Natural killer cell (primary cell): ENCODE data around the gene NEDD9. TPM values are rescaled to one million over a fixed set of nuclear protein-coding genes. Genes with fewer than 3 reads are reported as not detected.

Experiments used
- ATAC-seq, 3 donors: fragments of 150-1000 bp in 2 of 3; fragments of 200-7000 bp in 1 of 3; cut with Tn5 transposase; 1 replicate in 1 of 3; 2 replicates in 2 of 3; pipeline ENCODE4 v1.10.0; 2021; ENCODE audit warnings: mild to moderate bottlenecking in 2 of 3, moderate library complexity in 2 of 3
- DNase-seq, 2 donors: peaks; one replicate each; pipeline versions ENCODE4 v3.0.0 to v3.0.0-alpha.2; 2013 to 2021; ENCODE audit warnings: mixed read lengths in 1 of 2
- H3K27ac ChIP-seq: one replicate; pipeline ENCODE4 v1.5.1; 2013; ENCODE audit warnings: mild to moderate bottlenecking, low read length
- H3K27me3 ChIP-seq: one replicate; pipeline ENCODE4 v1.6.1; 2013; ENCODE audit warnings: low read length; ENCODE audit not compliant: control insufficient read depth, insufficient read depth
- H3K36me3 ChIP-seq: one replicate; pipeline ENCODE4 v1.6.1; 2013; ENCODE audit warnings: low read length; ENCODE audit not compliant: control insufficient read depth, insufficient read depth
- H3K4me1 ChIP-seq: one replicate; pipeline ENCODE4 v1.6.1; 2013; ENCODE audit warnings: low read length; ENCODE audit not compliant: control insufficient read depth, insufficient read depth
- H3K4me3 ChIP-seq: one replicate; pipeline ENCODE4 v1.5.1; 2013; ENCODE audit warnings: low read length
- H3K9me3 ChIP-seq: one replicate; pipeline ENCODE4 v1.6.1; 2013; ENCODE audit warnings: low read length; ENCODE audit not compliant: control insufficient read depth, insufficient read depth
- H3K27ac Mint-ChIP-seq, 2 donors: one replicate each; pipeline ENCODE4 v1.8.0; 2022; ENCODE audit warnings: mild to moderate bottlenecking in 2 of 2, mixed read lengths in 2 of 2, moderate library complexity in 1 of 2
- H3K27me3 Mint-ChIP-seq, 2 donors: one replicate each; pipeline ENCODE4 v1.8.0; 2022; ENCODE audit warnings: low read depth in 2 of 2, mixed read lengths in 2 of 2
- H3K36me3 Mint-ChIP-seq: one replicate; pipeline ENCODE4 v1.8.0; 2022; ENCODE audit warnings: mixed read lengths
- H3K4me1 Mint-ChIP-seq, 2 donors: one replicate each; pipeline ENCODE4 v1.8.0; 2022; ENCODE audit warnings: mixed read lengths in 2 of 2
- H3K4me3 Mint-ChIP-seq: one replicate; pipeline ENCODE4 v1.8.0; 2022; ENCODE audit warnings: mild to moderate bottlenecking, moderate library complexity, mixed read lengths
- H3K9me3 Mint-ChIP-seq, 2 donors: one replicate each; pipeline ENCODE4 v1.8.0; 2022; ENCODE audit warnings: mixed read lengths in 2 of 2
- WGBS: methylation state at CpG from one replicate; pipeline ENCODE4 v1.1.7; 2013; ENCODE audit warnings: missing lambda C conversion rate; ENCODE audit not compliant: insufficient coverage; 5-methylcytosine and 5-hydroxymethylcytosine counted together
- intact Hi-C: fragments of 100-400 bp; cut with micrococcal nuclease; formaldehyde crosslinking; loops from one replicate; pipeline ENCODE4 v1.14.2; 2022
- total RNA-seq, 4 donors: library from RNA; stranded (reverse); fragments of 120-200 nt in 1 of 4; gene quantifications; one replicate each; pipeline versions ENCODE4 v1.2.3 to v1.2.4, GENCODE V29; 2013 to 2022
- TF ChIP-seq, protein P1 (sequence below): fragments of 200-600 bp; IDR thresholded peaks from one replicate; pipeline ENCODE4 v1.8.0; 2022; ENCODE audit warnings: antibody characterized with exemption

The NEDD9 gene
- total RNA-seq, 3 donors from 2014 or later (not counting 1 experiment from before 2014, with no cell fraction given): 106 to 110 (median 107) TPM

- H3K27me3 ChIP-seq: no peaks in the 10 kb centered on the region
- no peak for DNase-seq
- H3K9me3 Mint-ChIP-seq: no peaks in the 10 kb centered on the region
- no peaks in the 10 kb centered on the region for H3K27me3 Mint-ChIP-seq
- intact Hi-C loops: no loop called here
- no peak overlapping the region for H3K4me3 Mint-ChIP-seq
- H3K4me3 ChIP-seq: no peak overlapping the region
- H3K36me3 Mint-ChIP-seq: peaks cover 10% of the 10 kb centered on the region
- no peak overlapping the region for H3K27ac ChIP-seq
- H3K36me3 ChIP-seq: peaks cover 13% of the 10 kb centered on the region
- peaks cover 43 to 44% of the 10 kb centered on the region in 2 donors for H3K4me1 Mint-ChIP-seq
- TF ChIP-seq, protein P1, sequence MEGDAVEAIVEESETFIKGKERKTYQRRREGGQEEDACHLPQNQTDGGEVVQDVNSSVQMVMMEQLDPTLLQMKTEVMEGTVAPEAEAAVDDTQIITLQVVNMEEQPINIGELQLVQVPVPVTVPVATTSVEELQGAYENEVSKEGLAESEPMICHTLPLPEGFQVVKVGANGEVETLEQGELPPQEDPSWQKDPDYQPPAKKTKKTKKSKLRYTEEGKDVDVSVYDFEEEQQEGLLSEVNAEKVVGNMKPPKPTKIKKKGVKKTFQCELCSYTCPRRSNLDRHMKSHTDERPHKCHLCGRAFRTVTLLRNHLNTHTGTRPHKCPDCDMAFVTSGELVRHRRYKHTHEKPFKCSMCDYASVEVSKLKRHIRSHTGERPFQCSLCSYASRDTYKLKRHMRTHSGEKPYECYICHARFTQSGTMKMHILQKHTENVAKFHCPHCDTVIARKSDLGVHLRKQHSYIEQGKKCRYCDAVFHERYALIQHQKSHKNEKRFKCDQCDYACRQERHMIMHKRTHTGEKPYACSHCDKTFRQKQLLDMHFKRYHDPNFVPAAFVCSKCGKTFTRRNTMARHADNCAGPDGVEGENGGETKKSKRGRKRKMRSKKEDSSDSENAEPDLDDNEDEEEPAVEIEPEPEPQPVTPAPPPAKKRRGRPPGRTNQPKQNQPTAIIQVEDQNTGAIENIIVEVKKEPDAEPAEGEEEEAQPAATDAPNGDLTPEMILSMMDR: no peak
- no peak for ATAC-seq
- no peaks in the 10 kb centered on the region for H3K9me3 ChIP-seq
- no peak overlapping the region for H3K27ac Mint-ChIP-seq
- peaks cover 18% of the 10 kb centered on the region for H3K4me1 ChIP-seq
- 98% methylated on average over 19 of the region's 19 CpGs for WGBS
Measured at GRCh38 chr6:11273406-11274065, 41.1 kb upstream of the NEDD9 start.

GRCh38 chr6:11272491-11273192 is 40.2 kb upstream of the NEDD9 start:
- Histone ChIP-seq H3K9me3 (no peaks in the 10 kb centered on the region), H3K27me3 (no peaks in the 10 kb centered on the region), H3K27ac (no peak overlapping the region), H3K36me3 (peaks cover 13% of the 10 kb centered on the region), H3K4me1 (peaks cover 12% of the 10 kb centered on the region), H3K4me3 (no peak overlapping the region)
- Mint-ChIP-seq H3K27ac (no peak overlapping the region), H3K36me3 (peaks cover 10% of the 10 kb centered on the region), H3K9me3 (no peaks in the 10 kb centered on the region), H3K27me3 (no peaks in the 10 kb centered on the region), H3K4me1 (peaks cover 35% of the 10 kb centered on the region in 2 donors), H3K4me3 (no peak overlapping the region)
- ATAC-seq (no peak), DNase-seq (no peak)
- intact Hi-C loops: no loop called here
- TF ChIP-seq, protein P1: no peak
- 97% methylated on average over 6 of the region's 11 CpGs for WGBS

GRCh38 chr6:11271228-11272020 is 39.0 kb upstream of the NEDD9 start:
- TF ChIP-seq, protein P1: no peak
- Histone ChIP-seq H3K27me3 (no peaks in the 10 kb centered on the region), H3K27ac (no peak overlapping the region), H3K9me3 (no peaks in the 10 kb centered on the region), H3K4me3 (no peak overlapping the region), H3K4me1 (peaks cover 8% of the 10 kb centered on the region), H3K36me3 (peaks cover 13% of the 10 kb centered on the region)
- DNase-seq (no peak), ATAC-seq (no peak)
- no peaks in the 10 kb centered on the region for H3K27me3 Mint-ChIP-seq
- H3K27ac Mint-ChIP-seq: no peak overlapping the region
- H3K36me3 Mint-ChIP-seq: peaks cover 10% of the 10 kb centered on the region
- WGBS: 97% methylated on average over 3 of the region's 4 CpGs
- H3K9me3 Mint-ChIP-seq: no peaks in the 10 kb centered on the region
- H3K4me1 Mint-ChIP-seq: peaks cover 25 to 26% of the 10 kb centered on the region in 2 donors
- intact Hi-C loops: no loop called here
- no peak overlapping the region for H3K4me3 Mint-ChIP-seq
